Measurements from ENCODE around the gene YRDC. TPM values are rescaled to one million over a fixed set of nuclear protein-coding genes. Genes with fewer than 3 reads are reported as not detected.

YRDC gene
- total and polyA plus RNA-seq, 2 of the 13 experiments (the other 11 are each of a cell fraction or from before 2014, with no cell fraction given) = 27.5 to 29.2 TPM

GRCh38 chr1:37764414-37764825, 43.6 kb downstream of the YRDC start (continued):
- TF ChIP-seq ZBTB14 (CRISPR knock-in tag; IDR thresholded peaks at IDR 0.05) (peak; percentile 75), KMT2A (CRISPR knock-in tag; IDR thresholded peaks at IDR 0.05) (peak; percentile 91), EP300 (IDR thresholded peaks at IDR 0.05; ENCODE audit: low read depth in 2 of 2, low read length in 2 of 2) (no peak), EP300 (CRISPR knock-in tag; IDR thresholded peaks at IDR 0.05; ENCODE audit: borderline replicate concordance) (peak; percentile 82), MXD3 (CRISPR knock-in tag; IDR thresholded peaks at IDR 0.05) (peak; percentile 100), NR2F6 (IDR thresholded peaks at IDR 0.05) (no peak), NR2F6 (CRISPR knock-in tag; IDR thresholded peaks at IDR 0.05) (peak; percentile 72; the same call in 1 of the 2 replicates), ZNF20 (CRISPR knock-in tag; IDR thresholded peaks at IDR 0.05) (peak; percentile 96), EEA1 (CRISPR knock-in tag; IDR thresholded peaks at IDR 0.05; ENCODE audit: borderline replicate concordance) (peak; percentile 99), KIAA2018 (CRISPR knock-in tag; IDR thresholded peaks at IDR 0.05; ENCODE audit: borderline replicate concordance) (no peak), SIX1 (CRISPR knock-in tag; IDR thresholded peaks at IDR 0.05; ENCODE audit: borderline replicate concordance) (peak; percentile 91), REL (CRISPR knock-in tag; conservative IDR thresholded peaks at IDR 0.05) (peak; percentile 92; the same call in 1 of the 2 replicates), ELF3 (CRISPR knock-in tag; IDR thresholded peaks at IDR 0.05) (peak; percentile 93), ZNF430 (CRISPR knock-in tag; IDR thresholded peaks at IDR 0.05) (peak; percentile 98), ZNF678 (CRISPR knock-in tag; IDR thresholded peaks at IDR 0.05) (peak; percentile 98; the same call in 1 of the 2 replicates), CENPT (CRISPR knock-in tag; IDR thresholded peaks at IDR 0.05; ENCODE audit: low read depth) (peak; percentile 99), KLF9 (CRISPR knock-in tag; IDR thresholded peaks at IDR 0.05; ENCODE audit: low read depth) (peak; percentile 94), SATB2 (CRISPR knock-in tag; IDR thresholded peaks at IDR 0.05) (peak; percentile 100), ZSCAN31 (CRISPR knock-in tag; IDR thresholded peaks at IDR 0.05; ENCODE audit: low read depth) (peak; percentile 97), GLI4 (CRISPR knock-in tag; IDR thresholded peaks at IDR 0.05; ENCODE audit: borderline replicate concordance) (peak; percentile 100), ZNF264 (CRISPR knock-in tag; IDR thresholded peaks at IDR 0.05) (peak; percentile 99), ZNF24 (IDR thresholded peaks at IDR 0.05) (no peak), ARNT (IDR thresholded peaks at IDR 0.05) (no peak)

Data from HepG2 (cell line).